Smooth muscle cell (in vitro differentiated cells): Measurements from ENCODE around the gene ZNF446. TPM values are rescaled to one million over a fixed set of nuclear protein-coding genes. Genes with fewer than 3 reads are reported as not detected.

Experiments
- DNase-seq: peaks from one replicate; lab custom pipeline; 2025; ENCODE audit not compliant: unreplicated experiment; lab: John Stamatoyannopoulos, UW
- H2AFZ ChIP-seq: fragments of 200-600 bp; sonication (generic); 2 replicates; pipeline ENCODE4 v1.6.0; 2016; ENCODE audit warnings: antibody characterized with exemption, low read depth, mild to moderate bottlenecking
- H3F3A ChIP-seq: fragments of 200-600 bp; sonication (generic); 2 replicates; pipeline ENCODE4 v1.6.0; 2017; ENCODE audit warnings: antibody characterized with exemption, low read depth
- H3K27ac ChIP-seq: fragments of 200-600 bp; sonication (generic); 2 replicates; pipeline ENCODE4 v1.5.1; 2016; ENCODE audit warnings: low read depth, mild to moderate bottlenecking
- H3K27me3 ChIP-seq: fragments of 200-600 bp; sonication (generic); 2 replicates; pipeline ENCODE4 v1.6.1; 2016; ENCODE audit warnings: low read depth, mild to moderate bottlenecking
- H3K36me3 ChIP-seq: fragments of 200-600 bp; sonication (generic); 2 replicates; pipeline ENCODE4 v1.5.1; 2016; ENCODE audit warnings: low read depth
- H3K4me1 ChIP-seq: fragments of 200-600 bp; sonication (generic); 2 replicates; pipeline ENCODE4 v1.5.1; 2016; ENCODE audit warnings: low read depth
- H3K4me2 ChIP-seq: fragments of 200-600 bp; sonication (generic); 2 replicates; pipeline ENCODE4 v1.6.0; 2016; ENCODE audit warnings: mild to moderate bottlenecking
- H3K4me3 ChIP-seq: fragments of 200-600 bp; sonication (generic); 2 replicates; pipeline ENCODE4 v1.5.1; 2016; ENCODE audit warnings: mild to moderate bottlenecking
- H3K79me2 ChIP-seq: fragments of 200-600 bp; sonication (generic); 2 replicates; pipeline ENCODE4 v1.6.0; 2016; ENCODE audit warnings: low read depth, mild to moderate bottlenecking
- H3K9ac ChIP-seq: fragments of 200-600 bp; sonication (generic); 2 replicates; pipeline ENCODE4 v1.6.0; 2016; ENCODE audit warnings: low read depth
- H3K9me3 ChIP-seq: fragments of 200-600 bp; sonication (generic); replicated peaks from 2 replicates; pipeline ENCODE4 v1.5.1; 2016; ENCODE audit warnings: low read depth
- H4K20me1 ChIP-seq: fragments of 200-600 bp; sonication (generic); 2 replicates; pipeline ENCODE4 v1.6.0; 2016; ENCODE audit warnings: low read depth
- WGBS: methylation state at CpG from one replicate; pipeline ENCODE4 v1.1.7; 2016; ENCODE audit warnings: low lambda C conversion rate; 5-methylcytosine and 5-hydroxymethylcytosine counted together
- polyA plus RNA-seq: library from polyadenylated mRNA; unstranded; fragments of >200 nt; fragmentation: Nextera tagmentation; extraction: Ambion mirVana; gene quantifications from 2 replicates; pipeline ENCODE4 v1.2.1, GENCODE V29; 2016
- total RNA-seq: library from RNA; depleted of rRNA; stranded (reverse); fragments of >200 nt; gene quantifications from 2 replicates; pipeline ENCODE4 v1.2.3, GENCODE V29; 2014
- TF ChIP-seq, protein P1 (sequence below): fragments of 200-600 bp; sonication (generic); IDR thresholded peaks from 2 replicates; pipeline ENCODE4 v1.5.1; 2017; ENCODE audit warnings: borderline replicate concordance, mild to moderate bottlenecking, antibody characterized with exemption; ENCODE audit not compliant: insufficient read depth, poor library complexity, severe bottlenecking

ZNF446 gene
- total and polyA plus RNA-seq, 2 experiments from 2014 or later: 9.0 to 9.5 TPM

DNA sequence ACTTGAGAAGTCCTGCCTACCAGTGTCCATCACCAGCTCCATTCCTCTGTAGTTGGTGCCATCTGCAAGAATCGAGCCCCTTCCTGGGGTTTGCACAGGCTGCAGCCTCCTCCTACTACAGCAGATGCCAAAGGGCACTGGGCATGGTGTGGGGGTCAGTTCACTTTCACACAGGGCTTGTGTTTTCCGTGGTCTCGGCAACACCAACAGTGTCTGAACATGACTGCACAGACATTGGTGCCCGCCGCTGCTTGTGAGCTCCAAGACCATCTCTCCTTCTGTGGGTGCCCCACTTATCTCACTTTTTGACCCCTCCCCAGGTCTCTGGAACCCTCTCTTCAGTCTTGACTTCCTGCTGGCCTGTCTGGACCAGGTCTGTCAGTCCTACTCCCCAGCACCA is 15.2 kb downstream of the ZNF446 start:
- Histone ChIP-seq H3K4me2 (no peak overlapping the region), H3K4me1 (no peaks in the 10 kb centered on the region), H3K9me3 (no peaks in the 10 kb centered on the region), H3F3A (no peaks in the 10 kb centered on the region), H3K27ac (no peak overlapping the region), H4K20me1 (no peaks in the 10 kb centered on the region), H3K36me3 (no peaks in the 10 kb centered on the region), H3K27me3 (no peaks in the 10 kb centered on the region), H3K4me3 (no peak overlapping the region), H3K79me2 (no peaks in the 10 kb centered on the region), H3K9ac (no peak overlapping the region), H2AFZ (no peak overlapping the region)
- TF ChIP-seq, protein P1, sequence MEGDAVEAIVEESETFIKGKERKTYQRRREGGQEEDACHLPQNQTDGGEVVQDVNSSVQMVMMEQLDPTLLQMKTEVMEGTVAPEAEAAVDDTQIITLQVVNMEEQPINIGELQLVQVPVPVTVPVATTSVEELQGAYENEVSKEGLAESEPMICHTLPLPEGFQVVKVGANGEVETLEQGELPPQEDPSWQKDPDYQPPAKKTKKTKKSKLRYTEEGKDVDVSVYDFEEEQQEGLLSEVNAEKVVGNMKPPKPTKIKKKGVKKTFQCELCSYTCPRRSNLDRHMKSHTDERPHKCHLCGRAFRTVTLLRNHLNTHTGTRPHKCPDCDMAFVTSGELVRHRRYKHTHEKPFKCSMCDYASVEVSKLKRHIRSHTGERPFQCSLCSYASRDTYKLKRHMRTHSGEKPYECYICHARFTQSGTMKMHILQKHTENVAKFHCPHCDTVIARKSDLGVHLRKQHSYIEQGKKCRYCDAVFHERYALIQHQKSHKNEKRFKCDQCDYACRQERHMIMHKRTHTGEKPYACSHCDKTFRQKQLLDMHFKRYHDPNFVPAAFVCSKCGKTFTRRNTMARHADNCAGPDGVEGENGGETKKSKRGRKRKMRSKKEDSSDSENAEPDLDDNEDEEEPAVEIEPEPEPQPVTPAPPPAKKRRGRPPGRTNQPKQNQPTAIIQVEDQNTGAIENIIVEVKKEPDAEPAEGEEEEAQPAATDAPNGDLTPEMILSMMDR: no peak
- no peak for DNase-seq
- WGBS: 96% methylated on average over 5 of the region's 5 CpGs

DNA sequence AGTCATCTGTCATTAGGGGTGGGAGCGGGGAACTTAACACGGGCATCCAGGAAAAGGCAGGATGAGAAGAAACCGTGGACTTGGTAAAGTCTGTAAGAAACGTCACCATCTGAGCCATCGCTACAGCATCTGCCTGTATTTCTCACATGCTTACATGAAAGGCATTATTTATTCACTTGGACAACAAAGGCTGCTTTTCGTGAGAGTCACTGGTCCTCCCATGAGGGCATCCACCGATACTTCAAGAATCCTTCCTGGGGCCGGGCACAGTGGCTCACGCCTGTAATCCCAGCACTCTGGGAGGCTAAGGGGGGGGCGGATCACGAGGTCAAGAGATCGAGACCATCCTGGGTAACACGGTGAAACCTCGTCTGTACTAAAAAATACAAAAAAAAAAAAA is 16.1 kb downstream of the ZNF446 start:
- 93% methylated on average over 14 of the region's 14 CpGs for WGBS
- H3K9ac ChIP-seq: no peak overlapping the region
- DNase-seq: no peak
- no peak overlapping the region for H3K4me3 ChIP-seq
- H3K9me3 ChIP-seq: no peaks in the 10 kb centered on the region
- H3K4me2 ChIP-seq: no peak overlapping the region
- no peaks in the 10 kb centered on the region for H3K36me3 ChIP-seq
- no peaks in the 10 kb centered on the region for H4K20me1 ChIP-seq
- H2AFZ ChIP-seq: no peak overlapping the region
- TF ChIP-seq, protein P1: no peak
- H3F3A ChIP-seq: no peaks in the 10 kb centered on the region
- H3K27me3 ChIP-seq: no peaks in the 10 kb centered on the region
- H3K79me2 ChIP-seq: no peaks in the 10 kb centered on the region
- H3K4me1 ChIP-seq: no peaks in the 10 kb centered on the region
- H3K27ac ChIP-seq: no peak overlapping the region

DNA sequence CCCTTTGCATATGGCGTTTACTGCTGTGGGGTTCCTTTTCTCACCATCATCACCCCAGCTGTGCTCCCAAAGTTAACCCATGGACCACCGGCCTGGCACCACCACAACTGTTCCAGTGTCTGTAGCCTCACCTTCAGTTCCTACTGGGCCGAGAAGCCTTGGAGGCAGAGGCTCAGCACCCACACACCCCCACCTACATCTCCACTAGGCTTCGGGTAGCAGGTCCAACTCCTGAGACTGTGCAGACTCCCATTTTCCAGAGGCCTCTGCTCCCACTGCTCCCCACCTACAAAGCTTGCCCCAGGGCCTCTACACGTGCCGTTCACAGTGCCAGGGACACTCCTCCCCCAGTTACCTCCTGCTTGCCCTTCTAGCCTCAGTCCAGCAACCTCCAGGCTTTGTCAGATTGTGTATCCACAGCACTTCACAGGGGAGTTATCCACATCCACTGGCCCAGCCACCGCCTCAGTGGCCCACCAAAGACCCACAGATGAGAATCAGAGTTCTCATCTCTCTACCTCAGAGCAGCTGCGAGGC is 21.6 kb downstream of the ZNF446 start:
- H3K4me3 ChIP-seq: no peak overlapping the region

More for the DNA sequence above, 21.6 kb downstream of the ZNF446 start:
- Histone ChIP-seq H4K20me1 (no peaks in the 10 kb centered on the region), H3K4me2 (no peak overlapping the region), H3K27me3 (no peaks in the 10 kb centered on the region), H3F3A (no peaks in the 10 kb centered on the region), H3K9ac (no peak overlapping the region), H3K4me1 (peaks cover 4% of the 10 kb centered on the region), H3K27ac (no peak overlapping the region), H2AFZ (no peak overlapping the region), H3K36me3 (no peaks in the 10 kb centered on the region), H3K79me2 (no peaks in the 10 kb centered on the region), H3K9me3 (no peaks in the 10 kb centered on the region)
- TF ChIP-seq, protein P1: no peak
- DNase-seq: no peak
- WGBS: 95% methylated on average over 8 of the region's 8 CpGs
